Activated naive CD4-positive, alpha-beta T cell (primary cell): ENCODE results near the gene KMT2B.

Experiments
- DNase-seq, 4 experiments: peaks; one replicate each; lab custom pipeline; 2025; lab: John Stamatoyannopoulos, UW

KMT2B gene

GRCh38 chr19:35727053-35727955 is 9.5 kb downstream of the KMT2B start:
- DNase-seq, result no peak

- no peak for DNase-seq
These were observed 10.3 kb downstream of the KMT2B start for GRCh38 chr19:35727956-35728706.

GRCh38 chr19:35729021-35729420 is 11.2 kb downstream of the KMT2B start:
- no peak for DNase-seq

- DNase-seq, result no peak
These were observed 12.0 kb downstream of the KMT2B start for GRCh38 chr19:35729763-35730162.

GRCh38 chr19:35730326-35730725 is 12.5 kb downstream of the KMT2B start:
- DNase-seq, result no peak

- no peak for DNase-seq
These were observed 13.6 kb downstream of the KMT2B start for GRCh38 chr19:35731353-35731752.

- DNase-seq, result no peak
These were observed 14.1 kb downstream of the KMT2B start for GRCh38 chr19:35731779-35732405.

GRCh38 chr19:35732540-35733179 is 14.9 kb downstream of the KMT2B start:
- DNase-seq, result no peak

GRCh38 chr19:35733180-35734125 is 15.7 kb downstream of the KMT2B start:
- no peak for DNase-seq

GRCh38 chr19:35734273-35734672 is 16.5 kb downstream of the KMT2B start:
- DNase-seq, result no peak

- DNase-seq, result no peak
These were observed 17.1 kb downstream of the KMT2B start for GRCh38 chr19:35734889-35735288.

GRCh38 chr19:35736913-35737886 is 19.4 kb downstream of the KMT2B start:
- peak in 1 of 4 experiments; percentile 10 for DNase-seq

- DNase-seq, result no peak
These were observed 20.5 kb downstream of the KMT2B start for GRCh38 chr19:35738021-35738886.

- no peak for DNase-seq
These were observed 21.1 kb downstream of the KMT2B start for GRCh38 chr19:35738887-35739229.

- DNase-seq, result no peak
These were observed 21.7 kb downstream of the KMT2B start for GRCh38 chr19:35739275-35740107.

- DNase-seq, result no peak
These were observed 22.3 kb downstream of the KMT2B start for GRCh38 chr19:35740108-35740422.

GRCh38 chr19:35740423-35741202 is 22.8 kb downstream of the KMT2B start:
- DNase-seq, result peak; percentile 72 to 94 (median 88)

- DNase-seq, result no peak
These were observed 23.4 kb downstream of the KMT2B start for GRCh38 chr19:35741203-35741515.
